Bronchial epithelial cell (primary cell): ENCODE results near the gene THRB. TPM values are rescaled to one million over a fixed set of nuclear protein-coding genes. Genes with fewer than 3 reads are reported as not detected.
A peak's percentile ranks its signal among the peaks of the same experiment; 100 is the strongest.

Source experiments
- DNase-seq: peaks from one replicate; pipeline ENCODE4 v3.0.0-alpha.2; 2010; ENCODE audit warnings: low read depth
- FAIRE-seq: peaks from 2 replicates; lab custom pipeline; 2011; peaks lifted over from hg19 to GRCh38; lab: Jason Lieb, UNC
- H3K27me3 ChIP-seq: 2 replicates; pipeline ENCODE4 v1.5.1; 2011; ENCODE audit warnings: low read length; ENCODE audit not compliant: control insufficient read depth, insufficient read depth
- H3K36me3 ChIP-seq: 2 replicates; pipeline ENCODE4 v1.5.1; 2011; ENCODE audit warnings: low read length; ENCODE audit not compliant: control insufficient read depth, insufficient read depth
- H3K4me3 ChIP-seq: 2 replicates; pipeline ENCODE4 v1.5.1; 2011; ENCODE audit warnings: mild to moderate bottlenecking, low read depth, low read length, control low read depth
- CTCF ChIP-seq: IDR thresholded peaks from 2 replicates; pipeline ENCODE4 v1.5.1; 2011; ENCODE audit warnings: mild to moderate bottlenecking, moderate library complexity, low read length, control low read depth, inconsistent platforms; ENCODE audit not compliant: insufficient read depth, severe bottlenecking
- total RNA-seq: library from RNA; depleted of rRNA; stranded (reverse); fragments of >200 nt; gene quantifications from 2 replicates; pipeline ENCODE4 v1.2.1, GENCODE V29; 2014

Gene THRB
- total RNA-seq, 1 donor from 2014 or later, result 7.6 TPM

- no peak overlapping the region for H3K4me3 ChIP-seq
- peaks cover 2% of the 10 kb centered on the region for H3K36me3 ChIP-seq
- FAIRE-seq (no peak), DNase-seq (no peak)
- no peak for TF ChIP-seq CTCF
- H3K27me3 ChIP-seq, result no peaks in the 10 kb centered on the region
These were observed 17.6 kb downstream of the THRB start for GRCh38 chr3:24476871-24477656.

GRCh38 chr3:24475925-24476324 lies 18.7 kb downstream of the THRB start:
- FAIRE-seq (no peak), DNase-seq (no peak)
- no peaks in the 10 kb centered on the region for H3K27me3 ChIP-seq
- TF ChIP-seq CTCF, result no peak
- H3K4me3 ChIP-seq, result no peak overlapping the region
- peaks cover 2% of the 10 kb centered on the region for H3K36me3 ChIP-seq

- no peak for DNase-seq
- FAIRE-seq, result no peak
- Histone ChIP-seq H3K4me3 (no peak overlapping the region), H3K27me3 (no peaks in the 10 kb centered on the region), H3K36me3 (peaks cover 2% of the 10 kb centered on the region)
- no peak for TF ChIP-seq CTCF
These were observed 19.8 kb downstream of the THRB start for GRCh38 chr3:24474862-24475261.

- no peaks in the 10 kb centered on the region for H3K27me3 ChIP-seq
- H3K36me3 ChIP-seq, result no peaks in the 10 kb centered on the region
- FAIRE-seq (peak; percentile 76), DNase-seq (peak; percentile 94)
- no peak overlapping the region for H3K4me3 ChIP-seq
- TF ChIP-seq CTCF, result no peak
These were observed 22.3 kb downstream of the THRB start for GRCh38 chr3:24472358-24472757.

GRCh38 chr3:24471486-24471885 lies 23.2 kb downstream of the THRB start:
- Histone ChIP-seq H3K4me3 (no peak overlapping the region), H3K27me3 (no peaks in the 10 kb centered on the region), H3K36me3 (no peaks in the 10 kb centered on the region)
- FAIRE-seq (no peak), DNase-seq (no peak)
- no peak for TF ChIP-seq CTCF

GRCh38 chr3:24470277-24470676 lies 24.4 kb downstream of the THRB start:
- Histone ChIP-seq H3K27me3 (no peaks in the 10 kb centered on the region), H3K4me3 (no peak overlapping the region), H3K36me3 (no peaks in the 10 kb centered on the region)
- FAIRE-seq (no peak), DNase-seq (no peak)
- TF ChIP-seq CTCF, result no peak
